HEK293 (cell line): ENCODE measurements around the gene LGALS13.
A peak's percentile ranks its signal among the peaks of the same experiment; 100 is the strongest.

ENCODE experiments used
- BCL11B ChIP-seq: fragments of 450-650 bp; formaldehyde crosslinking; IDR thresholded peaks from 2 replicates; pipeline ENCODE4 v1.5.1; 2016; ENCODE audit warnings: low read depth, missing biosample characterization, missing genetic modification characterization
- EGR2 ChIP-seq: fragments of 450-650 bp; formaldehyde crosslinking; IDR thresholded peaks from 2 replicates; pipeline ENCODE4 v1.5.1; 2016; ENCODE audit warnings: low read depth, missing biosample characterization, missing genetic modification characterization
- ELK4 ChIP-seq: IDR thresholded peaks from 2 replicates; pipeline ENCODE4 v1.6.1; 2011; ENCODE audit warnings: mild to moderate bottlenecking, low read depth, low read length, borderline replicate concordance
- KLF8 ChIP-seq: fragments of 450-650 bp; formaldehyde crosslinking; IDR thresholded peaks from 2 replicates; pipeline ENCODE4 v1.5.1; 2016; ENCODE audit warnings: missing biosample characterization, missing genetic modification characterization
- KLF9 ChIP-seq: fragments of 450-650 bp; formaldehyde crosslinking; IDR thresholded peaks from 2 replicates; pipeline ENCODE4 v1.5.1; 2016; ENCODE audit warnings: missing biosample characterization, missing genetic modification characterization, low read depth
- PBX3 ChIP-seq: sonication (generic); formaldehyde crosslinking; IDR thresholded peaks from 2 replicates; pipeline ENCODE4 v1.8.1; 2022; ENCODE audit warnings: mild to moderate bottlenecking, moderate library complexity, missing genetic modification reagents
- TRIM28 ChIP-seq: IDR thresholded peaks from 2 replicates; pipeline ENCODE4 v1.6.1; 2011; ENCODE audit warnings: low read length, control low read depth, borderline replicate concordance
- ZBTB10 ChIP-seq: fragments of 450-650 bp; formaldehyde crosslinking; IDR thresholded peaks from 2 replicates; pipeline ENCODE4 v1.5.1; 2016; ENCODE audit warnings: missing biosample characterization, missing genetic modification characterization
- ZBTB11 ChIP-seq: fragments of 450-650 bp; formaldehyde crosslinking; conservative IDR thresholded peaks from 2 replicates; pipeline ENCODE4 v1.5.1; 2016; ENCODE audit warnings: low read depth, missing biosample characterization, missing genetic modification characterization
- ZBTB44 ChIP-seq: fragments of 450-650 bp; IDR thresholded peaks from 2 replicates; pipeline ENCODE4 v1.5.1; 2018; ENCODE audit warnings: missing biosample characterization, mild to moderate bottlenecking, missing genetic modification characterization
- ZEB2 ChIP-seq: fragments of 450-650 bp; formaldehyde crosslinking; IDR thresholded peaks from 2 replicates; pipeline ENCODE4 v1.5.1; 2016; ENCODE audit warnings: missing biosample characterization, missing genetic modification characterization
- ZNF114 ChIP-seq: fragments of 450-650 bp; formaldehyde crosslinking; IDR thresholded peaks from 2 replicates; pipeline ENCODE4 v1.5.0; 2017; ENCODE audit warnings: missing biosample characterization, missing genetic modification characterization
- ZNF140 ChIP-seq: fragments of 450-650 bp; formaldehyde crosslinking; IDR thresholded peaks from 2 replicates; pipeline ENCODE4 v1.5.1; 2016; ENCODE audit warnings: missing biosample characterization, missing genetic modification characterization
- ZNF148 ChIP-seq: fragments of 450-650 bp; formaldehyde crosslinking; IDR thresholded peaks from 2 replicates; pipeline ENCODE4 v1.5.0; 2017; ENCODE audit warnings: missing biosample characterization, missing genetic modification characterization, borderline replicate concordance
- ZNF169 ChIP-seq: fragments of 450-650 bp; formaldehyde crosslinking; IDR thresholded peaks from 2 replicates; pipeline ENCODE4 v1.5.1; 2016; ENCODE audit warnings: missing biosample characterization, missing genetic modification characterization
- ZNF280D ChIP-seq: fragments of 450-650 bp; formaldehyde crosslinking; IDR thresholded peaks from 2 replicates; pipeline ENCODE4 v1.5.1; 2016; ENCODE audit warnings: missing biosample characterization, missing genetic modification characterization
- ZNF335 ChIP-seq: fragments of 450-650 bp; formaldehyde crosslinking; conservative IDR thresholded peaks from 2 replicates; pipeline ENCODE4 v1.5.1; 2016; ENCODE audit warnings: missing biosample characterization, missing genetic modification characterization
- ZNF37A ChIP-seq: fragments of 450-650 bp; IDR thresholded peaks from 2 replicates; pipeline ENCODE4 v1.5.1; 2018; ENCODE audit warnings: missing biosample characterization, missing genetic modification characterization
- ZNF394 ChIP-seq: fragments of 450-650 bp; formaldehyde crosslinking; IDR thresholded peaks from 2 replicates; pipeline ENCODE4 v1.5.1; 2016; ENCODE audit warnings: missing biosample characterization, missing genetic modification characterization, mild to moderate bottlenecking, moderate library complexity, borderline replicate concordance
- ZNF416 ChIP-seq: fragments of 450-650 bp; formaldehyde crosslinking; IDR thresholded peaks from 2 replicates; pipeline ENCODE4 v1.5.1; 2016; ENCODE audit warnings: missing biosample characterization, missing genetic modification characterization
- ZNF571 ChIP-seq: fragments of 450-650 bp; formaldehyde crosslinking; IDR thresholded peaks from 2 replicates; pipeline ENCODE4 v1.5.0; 2017; ENCODE audit warnings: missing biosample characterization, missing genetic modification characterization
- ZNF660 ChIP-seq: fragments of 450-650 bp; IDR thresholded peaks from 2 replicates; pipeline ENCODE4 v1.5.1; 2018; ENCODE audit warnings: missing biosample characterization, mild to moderate bottlenecking, missing genetic modification characterization
- ZNF677 ChIP-seq: fragments of 450-650 bp; IDR thresholded peaks from 2 replicates; pipeline ENCODE4 v1.5.0; 2018; ENCODE audit warnings: missing biosample characterization, mild to moderate bottlenecking, missing genetic modification characterization, moderate library complexity
- ZNF830 ChIP-seq: fragments of 450-650 bp; IDR thresholded peaks from 2 replicates; pipeline ENCODE4 v1.5.0; 2018; ENCODE audit warnings: missing biosample characterization, missing genetic modification characterization, low read depth, mild to moderate bottlenecking, moderate library complexity

Gene LGALS13

GRCh38 chr19:39631178-39631577 is 28.9 kb downstream of the LGALS13 start (continued):
- peak; percentile 51; the same call in 1 of the 2 replicates for TF ChIP-seq ZBTB10
- TF ChIP-seq KLF9 (tag by site-specific recombination): no peak
- no peak for TF ChIP-seq ZNF114 (tag by site-specific recombination)
- TF ChIP-seq ZNF830: no peak
- TF ChIP-seq PBX3 (CRISPR knock-in tag): no peak
- no peak for TF ChIP-seq ZNF148 (tag by site-specific recombination)
- TF ChIP-seq KLF8 (tag by site-specific recombination): no peak
- TF ChIP-seq ZNF169 (tag by site-specific recombination): peak; percentile 62; the same call in 1 of the 2 replicates
- TF ChIP-seq ZEB2 (tag by site-specific recombination): peak; percentile 60; the same call in 1 of the 2 replicates
- TF ChIP-seq EGR2 (tag by site-specific recombination): 0 out of 2 replicates have a peak, but pooled peaks have one; percentile 19
- no peak for TF ChIP-seq BCL11B
- no peak for TF ChIP-seq ZNF140 (tag by site-specific recombination)
- TF ChIP-seq ZNF394: 0 out of 2 replicates have a peak, but pooled peaks have one; percentile 17
- TF ChIP-seq ZNF416 (tag by site-specific recombination): 0 out of 2 replicates have a peak, but pooled peaks have one; percentile 28
- TF ChIP-seq TRIM28: no peak
- TF ChIP-seq ZNF37A (tag by site-specific recombination): no peak
- TF ChIP-seq ZNF335 (tag by site-specific recombination): peak; percentile 60
- TF ChIP-seq ZNF280D: 0 out of 2 replicates have a peak, but pooled peaks have one; percentile 73
- no peak for TF ChIP-seq ZNF571 (tag by site-specific recombination)
- TF ChIP-seq ZNF660 (tag by site-specific recombination): peak; percentile 95
- no peak for TF ChIP-seq ZNF677 (tag by site-specific recombination)
- no peak for TF ChIP-seq ELK4
- no peak for TF ChIP-seq ZBTB11
- no peak for TF ChIP-seq ZBTB44 (tag by site-specific recombination)
